ENCODE results near the gene TMC1. TPM values are rescaled to one million over a fixed set of nuclear protein-coding genes. Genes with fewer than 3 reads are reported as not detected.
"Not testable (repeated sequence)": the region's sequence is repeated elsewhere in the genome, so short reads cannot be mapped to it uniquely, and the experiment has no call there.

The TMC1 gene
- total RNA-seq, 6 donors from 2014 or later, result 0.67 TPM; not detected in 5

- peak in 1 of 2 donors; percentile 64 for DNase-seq
- 24 to 39% methylated on average over 4 of the region's 4 CpGs for WGBS, 2 donors
- Histone ChIP-seq H3K4me1 (peaks cover 7 to 16% (median 11%) of the 10 kb centered on the region in 4 donors), H3K4me3 (no peak overlapping the region), H3K36me3 (no peaks in the 10 kb centered on the region), H3K27ac (peak overlapping the region; percentile 59 to 77 (median 72)), H3K27me3 (no peaks in the 10 kb centered on the region), H3K9me3 (no peaks in the 10 kb centered on the region)
- peak; percentile 71 to 88 for ATAC-seq (ENCODE audit: low FRiP score in 2 of 2)
- TF ChIP-seq POLR2AphosphoS5 (IDR thresholded peaks at IDR 0.05), result peak in 1 of 2 donors; percentile 6
- TF ChIP-seq, protein P1, sequence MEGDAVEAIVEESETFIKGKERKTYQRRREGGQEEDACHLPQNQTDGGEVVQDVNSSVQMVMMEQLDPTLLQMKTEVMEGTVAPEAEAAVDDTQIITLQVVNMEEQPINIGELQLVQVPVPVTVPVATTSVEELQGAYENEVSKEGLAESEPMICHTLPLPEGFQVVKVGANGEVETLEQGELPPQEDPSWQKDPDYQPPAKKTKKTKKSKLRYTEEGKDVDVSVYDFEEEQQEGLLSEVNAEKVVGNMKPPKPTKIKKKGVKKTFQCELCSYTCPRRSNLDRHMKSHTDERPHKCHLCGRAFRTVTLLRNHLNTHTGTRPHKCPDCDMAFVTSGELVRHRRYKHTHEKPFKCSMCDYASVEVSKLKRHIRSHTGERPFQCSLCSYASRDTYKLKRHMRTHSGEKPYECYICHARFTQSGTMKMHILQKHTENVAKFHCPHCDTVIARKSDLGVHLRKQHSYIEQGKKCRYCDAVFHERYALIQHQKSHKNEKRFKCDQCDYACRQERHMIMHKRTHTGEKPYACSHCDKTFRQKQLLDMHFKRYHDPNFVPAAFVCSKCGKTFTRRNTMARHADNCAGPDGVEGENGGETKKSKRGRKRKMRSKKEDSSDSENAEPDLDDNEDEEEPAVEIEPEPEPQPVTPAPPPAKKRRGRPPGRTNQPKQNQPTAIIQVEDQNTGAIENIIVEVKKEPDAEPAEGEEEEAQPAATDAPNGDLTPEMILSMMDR (IDR thresholded peaks at IDR 0.05), result no peak
- TF ChIP-seq EP300 (IDR thresholded peaks at IDR 0.05), result peak in 1 of 4 donors; percentile 46
- TF ChIP-seq POLR2A (IDR thresholded peaks at IDR 0.05), result peak in 1 of 4 donors; percentile 16
Measured at GRCh38 chr9:72477930-72478518, 43.4 kb upstream of the TMC1 start.

- TF ChIP-seq POLR2AphosphoS5 (IDR thresholded peaks at IDR 0.05) (no peak), EP300 (IDR thresholded peaks at IDR 0.05) (no peak), POLR2A (IDR thresholded peaks at IDR 0.05) (no peak)
- TF ChIP-seq, protein P1 (IDR thresholded peaks at IDR 0.05), result no peak
- peaks cover 7 to 16% (median 10%) of the 10 kb centered on the region in 4 donors for H3K4me1 ChIP-seq
- DNase-seq (no peak), ATAC-seq (ENCODE audit: low FRiP score in 2 of 2) (no peak)
- H3K27ac ChIP-seq, result no peak overlapping the region
- H3K27me3 ChIP-seq, result no peaks in the 10 kb centered on the region
- H3K9me3 ChIP-seq, result no peaks in the 10 kb centered on the region
- no peaks in the 10 kb centered on the region for H3K36me3 ChIP-seq
- no peak overlapping the region for H3K4me3 ChIP-seq
- WGBS, 2 donors, result 37 to 44% methylated on average over 1 of the region's 1 CpG
Measured at GRCh38 chr9:72478966-72479365, 42.4 kb upstream of the TMC1 start.

DNA sequence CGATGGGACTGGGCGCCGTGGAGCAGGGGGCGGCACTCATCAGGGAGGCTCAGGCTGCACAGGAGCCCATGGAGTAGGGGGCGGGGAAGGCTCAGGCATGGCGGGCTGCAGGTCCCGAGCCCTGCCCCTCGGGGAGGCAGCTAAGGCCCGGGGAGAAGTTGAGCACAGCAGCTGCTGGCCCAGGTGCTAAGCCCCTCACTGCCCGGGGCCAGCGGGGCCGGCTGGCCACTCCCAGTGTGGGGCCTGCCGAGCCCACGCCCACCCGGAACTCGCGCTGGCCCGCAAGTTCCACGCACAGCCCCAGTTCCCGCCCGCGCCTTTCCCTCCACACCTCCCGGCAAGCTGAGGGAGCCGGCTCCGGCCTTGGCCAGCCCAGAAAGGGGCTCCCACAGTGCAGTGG lies 41.1 kb upstream of the TMC1 start:
- H3K27me3 ChIP-seq; H3K4me3 ChIP-seq; ATAC-seq (ENCODE audit: low FRiP score in 2 of 2); H3K27ac ChIP-seq; H3K36me3 ChIP-seq; H3K9me3 ChIP-seq: not testable (repeated sequence)
- peak in 1 of 2 donors; percentile 65 for DNase-seq
- 96 to 100% methylated on average over 1 to 21 of the region's 25 CpGs for WGBS, 2 donors
- peaks cover 7 to 16% (median 9%) of the 10 kb centered on the region in 4 donors for H3K4me1 ChIP-seq

GRCh38 chr9:72480921-72481320 lies 40.5 kb upstream of the TMC1 start:
- no peak overlapping the region for H3K4me3 ChIP-seq
- WGBS, 2 donors, result 95 to 97% methylated on average over 1 of the region's 1 CpG
- H3K27me3 ChIP-seq, result no peaks in the 10 kb centered on the region
- no peak for ATAC-seq (ENCODE audit: low FRiP score in 2 of 2)
- H3K27ac ChIP-seq, result no peak overlapping the region
- no peaks in the 10 kb centered on the region for H3K36me3 ChIP-seq
- H3K4me1 ChIP-seq, result peaks cover 7 to 16% (median 9%) of the 10 kb centered on the region in 4 donors
- TF ChIP-seq POLR2AphosphoS5 (IDR thresholded peaks at IDR 0.05) (no peak), POLR2A (IDR thresholded peaks at IDR 0.05) (no peak), EP300 (IDR thresholded peaks at IDR 0.05) (no peak)
- TF ChIP-seq, protein P1 (IDR thresholded peaks at IDR 0.05), result no peak
- H3K9me3 ChIP-seq, result no peaks in the 10 kb centered on the region
- no peak for DNase-seq

DNA sequence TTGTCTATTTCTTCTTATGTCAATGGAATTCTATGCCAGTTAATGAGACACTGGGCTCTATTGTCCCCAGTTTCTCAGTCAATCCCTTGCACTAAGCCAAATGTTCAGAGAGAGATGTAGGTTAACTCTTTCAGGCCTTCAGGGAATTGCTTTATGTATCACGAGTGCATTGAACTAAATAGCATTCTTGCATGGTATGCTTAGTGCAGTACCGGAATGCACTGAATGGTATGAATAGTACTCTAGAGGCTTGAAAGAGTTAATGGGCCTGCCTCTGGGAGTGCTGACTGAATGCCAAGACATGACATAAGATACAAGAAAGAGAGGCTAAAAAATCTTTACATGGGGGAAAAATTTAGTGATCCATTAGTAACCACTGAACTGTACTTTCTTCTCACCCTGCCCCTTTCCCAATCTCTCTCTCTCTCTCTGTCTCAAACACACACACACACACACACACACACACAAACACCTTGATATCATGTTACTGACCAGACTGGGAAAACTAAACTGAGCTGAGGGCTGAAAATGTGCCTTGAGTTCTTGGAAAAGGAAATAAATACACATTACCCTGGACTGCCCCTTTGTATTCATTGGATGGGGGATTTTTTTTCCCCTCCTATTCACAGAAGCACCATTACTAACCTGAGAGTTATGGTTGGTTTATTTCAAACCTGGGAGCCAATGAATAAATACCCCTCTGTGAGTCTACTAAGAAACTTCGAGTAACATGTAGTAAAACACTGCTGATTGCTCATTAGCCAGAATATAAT lies 35.4 kb upstream of the TMC1 start:
- no peaks in the 10 kb centered on the region for H3K27me3 ChIP-seq
- H3K27ac ChIP-seq, result no peak overlapping the region
- H3K9me3 ChIP-seq, result no peaks in the 10 kb centered on the region
- no peaks in the 10 kb centered on the region for H3K4me1 ChIP-seq
- DNase-seq, result no peak
- no peaks in the 10 kb centered on the region for H3K36me3 ChIP-seq
- WGBS, 2 donors, result 70% methylated on average over 3 of the region's 3 CpGs
- ATAC-seq (ENCODE audit: low FRiP score in 2 of 2), result no peak
- TF ChIP-seq, protein P1 (IDR thresholded peaks at IDR 0.05), result no peak
- TF ChIP-seq POLR2A (IDR thresholded peaks at IDR 0.05) (no peak), POLR2AphosphoS5 (IDR thresholded peaks at IDR 0.05) (no peak), EP300 (IDR thresholded peaks at IDR 0.05) (no peak)
- no peak overlapping the region for H3K4me3 ChIP-seq

Data from upper lobe of left lung (tissue), 6 donors.